AG04449 (cell line): ENCODE results near the gene ARID3C.

Experiments
- CTCF ChIA-PET: fragments of 350-600 bp; formaldehyde crosslinking; extraction: SDS; loops from one replicate; lab custom pipeline; 2021; ENCODE audit warnings: antibody characterized with exemption; lab: Yijun Ruan, JAX
- POLR2A ChIA-PET: fragments of 400-600, 350-600 bp; formaldehyde crosslinking; extraction: SDS; loops from one replicate; lab custom pipeline; 2020; ENCODE audit warnings: antibody characterized with exemption, inconsistent platforms; lab: Yijun Ruan, JAX
- DNase-seq: peaks from one replicate; pipeline ENCODE4 v3.0.0-alpha.2; 2010; ENCODE audit warnings: low read depth, low spot score
- H3K4me3 ChIP-seq: 2 replicates; pipeline ENCODE4 v1.5.1; 2011; ENCODE audit warnings: low read depth, mild to moderate bottlenecking, control low read depth, low read length
- CTCF ChIP-seq: IDR thresholded peaks from one replicate; pipeline ENCODE4 v1.5.1; 2011; ENCODE audit warnings: mild to moderate bottlenecking, moderate library complexity, low read length, control low read depth, inconsistent platforms; ENCODE audit not compliant: insufficient read depth; ENCODE audit errors: missing control alignments

ARID3C gene

GRCh38 chr9:34629491-34629808 is 584 bp upstream of the ARID3C start:
- no peak overlapping the region for H3K4me3 ChIP-seq
- no peak for TF ChIP-seq CTCF
- ChIA-PET CTCF (interaction anchor here (1.6 to 10.9 kb wide), 6 partner anchors 8 to 73 kb away, joined by 3 to 274 read pairs (median 73); partner anchors contain the start of genes DCTN3, GALT, RPP25L and SIGMAR1), POLR2A (no interaction called here)
- no peak for DNase-seq

DNA sequence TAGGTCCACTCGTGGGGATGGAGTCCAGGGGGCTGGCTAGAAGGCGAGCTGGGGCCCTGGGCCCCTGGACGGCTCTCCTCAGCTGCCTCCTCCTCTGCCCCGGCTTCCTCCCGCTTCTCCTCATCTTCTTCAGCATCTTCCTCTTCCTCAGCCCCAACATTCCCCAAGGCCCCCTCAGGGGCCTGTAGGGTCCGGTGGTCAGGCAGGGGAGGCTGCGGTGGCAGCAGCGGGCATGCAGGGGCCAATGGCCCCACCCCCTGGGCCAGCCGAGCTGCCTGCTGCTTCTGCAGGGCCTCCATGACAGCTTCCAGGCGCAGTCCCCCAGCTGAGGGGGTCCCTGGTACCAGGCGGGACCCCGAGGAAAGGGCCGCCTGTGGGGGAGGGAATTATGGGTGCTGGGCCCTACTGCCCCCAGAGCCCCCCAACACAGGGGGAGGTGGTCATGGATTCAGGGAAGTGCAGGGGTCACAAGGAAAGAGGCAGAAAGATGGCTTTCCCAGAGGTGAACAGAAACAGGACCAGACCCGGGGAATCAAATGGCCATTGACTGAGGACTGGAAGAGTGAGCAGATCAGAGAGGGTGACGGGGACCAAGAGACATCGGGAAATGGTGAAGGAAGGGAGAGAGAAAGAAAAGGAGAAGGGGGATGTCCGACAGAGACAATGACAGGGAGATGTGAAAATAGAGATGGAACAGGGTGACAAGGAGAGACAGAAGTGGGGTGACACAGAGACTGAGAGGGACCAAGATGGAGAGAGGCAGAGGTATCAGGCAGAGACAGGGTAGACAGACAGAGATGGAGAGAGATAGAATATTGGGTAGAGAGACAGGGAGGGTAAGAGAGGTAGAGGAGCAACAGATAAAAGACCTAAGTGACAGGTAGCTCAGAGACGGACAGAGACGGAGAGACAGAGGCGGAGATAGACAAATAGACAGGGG is 880 bp downstream of the ARID3C start:
- ChIA-PET POLR2A (no interaction called here), CTCF (interaction anchor here (1.7 to 10.9 kb wide), 2 partner anchors 10 to 13 kb away, joined by 8 to 274 read pairs; partner anchors contain the start of genes RPP25L and SIGMAR1)
- no peak for TF ChIP-seq CTCF
- no peak for DNase-seq
- no peak overlapping the region for H3K4me3 ChIP-seq

- no peak for TF ChIP-seq CTCF
- ChIA-PET POLR2A (no interaction called here), CTCF (interaction anchor here (1.3 to 2.3 kb wide), 8 partner anchors 8 to 124 kb away, joined by 3 to 28 read pairs (median 8); partner anchors contain the start of genes RPP25L and SIGMAR1)
- DNase-seq, result no peak
- no peak overlapping the region for H3K4me3 ChIP-seq
Observed at GRCh38 chr9:34625186-34625486, 3.7 kb downstream of the ARID3C start.

- DNase-seq, result no peak
- TF ChIP-seq CTCF, result no peak
- no peak overlapping the region for H3K4me3 ChIP-seq
- ChIA-PET POLR2A (no interaction called here), CTCF (interaction anchor here (1.7 to 5.3 kb wide), 6 partner anchors 8 to 14 kb away, joined by 5 to 138 read pairs (median 14); partner anchors contain the start of genes ARID3C, RPP25L and SIGMAR1)
Observed at GRCh38 chr9:34624475-34625185, 4.2 kb downstream of the ARID3C start.

DNA sequence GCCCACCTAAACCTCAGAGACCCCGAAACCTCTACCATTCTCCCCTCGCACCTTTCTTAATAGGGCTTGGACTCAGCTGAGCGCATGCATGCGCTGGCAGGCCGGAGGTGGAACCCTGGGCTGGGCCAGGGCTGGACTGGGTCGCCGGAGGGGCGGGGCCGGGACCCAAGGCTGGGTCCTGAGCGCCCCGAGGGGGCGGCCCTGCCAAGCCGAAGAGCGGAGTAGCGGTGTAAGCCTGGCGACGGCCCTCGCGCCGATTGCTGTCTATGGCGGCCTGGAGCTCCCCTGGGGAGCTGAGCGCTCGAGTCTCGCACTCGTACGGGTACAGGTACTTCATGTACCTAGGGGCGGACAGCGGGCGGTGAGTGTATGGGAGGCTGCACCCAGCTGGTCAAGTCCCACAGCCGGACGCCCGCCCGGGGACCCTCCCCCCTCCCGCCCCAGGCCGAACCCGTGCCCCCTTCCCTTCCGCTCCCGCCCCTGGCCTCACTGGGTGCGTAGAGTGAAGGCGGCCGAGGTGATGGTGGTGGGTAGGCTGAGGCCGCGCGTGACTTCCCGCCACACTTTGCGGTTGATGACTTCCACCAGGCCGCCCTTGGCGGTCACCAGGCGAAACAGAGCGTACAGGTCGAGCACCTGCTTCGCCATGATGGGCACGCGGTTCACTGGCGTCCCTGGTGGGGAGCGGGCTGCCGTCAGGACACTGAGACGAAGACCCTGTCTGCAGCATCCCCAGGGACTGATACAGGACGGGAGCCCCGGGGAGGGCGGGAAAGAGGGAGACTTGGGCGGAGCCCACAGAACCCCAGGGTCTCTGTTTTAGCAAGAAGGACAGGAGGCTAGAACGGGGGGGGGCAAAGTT is 5.3 kb downstream of the ARID3C start:
- no peak overlapping the region for H3K4me3 ChIP-seq
- ChIA-PET POLR2A (no interaction called here), CTCF (interaction anchor here (1.2 to 5.3 kb wide), 3 partner anchors 11 to 79 kb away, joined by 3 to 138 read pairs (median 35); partner anchors contain the start of genes ARID3C, RPP25L and SIGMAR1)
- no peak for DNase-seq
- no peak for TF ChIP-seq CTCF
